Esophagus squamous epithelium (tissue), 4 donors: ENCODE results near the gene TAF4.

ENCODE experiments used
- POLR2A ChIP-seq, 4 donors: fragments of 450-650 bp; IDR thresholded peaks; one replicate each; pipeline ENCODE4 v1.6.1; 2017; ENCODE audit warnings: antibody characterized with exemption in 4 of 4, mild to moderate bottlenecking in 4 of 4, moderate library complexity in 3 of 4
- TF ChIP-seq, protein P1 (sequence below), 6 experiments: fragments of 450-650 bp in 4 of 6; fragments of 200-600 bp in 2 of 6; sonication (generic) in 2 of 6; IDR thresholded peaks; one replicate each; pipeline ENCODE4 v1.5.1; 2016 to 2019; ENCODE audit warnings: antibody characterized with exemption in 6 of 6, mild to moderate bottlenecking in 4 of 6, moderate library complexity in 4 of 6

DNA sequence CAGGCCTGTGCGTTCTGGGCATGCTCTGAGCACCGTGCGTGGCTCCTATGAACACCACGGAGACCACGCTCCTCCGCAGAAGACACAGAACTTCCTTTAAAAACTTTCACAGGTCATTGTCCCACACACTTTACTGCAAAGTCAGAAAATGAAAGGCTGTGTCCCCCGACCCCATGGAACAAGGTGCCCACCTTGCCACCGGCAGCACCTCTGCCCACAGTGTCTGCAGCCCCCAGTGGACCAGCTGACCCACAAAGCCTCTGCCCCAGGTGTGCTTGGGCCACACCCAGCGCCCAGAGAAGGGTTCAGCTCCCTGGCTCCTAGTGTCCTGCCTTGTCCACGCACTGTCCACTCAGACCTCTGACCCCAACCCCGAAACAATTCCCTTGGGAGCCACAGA lies 8.7 kb downstream of the TAF4 start:
- TF ChIP-seq, protein P1, sequence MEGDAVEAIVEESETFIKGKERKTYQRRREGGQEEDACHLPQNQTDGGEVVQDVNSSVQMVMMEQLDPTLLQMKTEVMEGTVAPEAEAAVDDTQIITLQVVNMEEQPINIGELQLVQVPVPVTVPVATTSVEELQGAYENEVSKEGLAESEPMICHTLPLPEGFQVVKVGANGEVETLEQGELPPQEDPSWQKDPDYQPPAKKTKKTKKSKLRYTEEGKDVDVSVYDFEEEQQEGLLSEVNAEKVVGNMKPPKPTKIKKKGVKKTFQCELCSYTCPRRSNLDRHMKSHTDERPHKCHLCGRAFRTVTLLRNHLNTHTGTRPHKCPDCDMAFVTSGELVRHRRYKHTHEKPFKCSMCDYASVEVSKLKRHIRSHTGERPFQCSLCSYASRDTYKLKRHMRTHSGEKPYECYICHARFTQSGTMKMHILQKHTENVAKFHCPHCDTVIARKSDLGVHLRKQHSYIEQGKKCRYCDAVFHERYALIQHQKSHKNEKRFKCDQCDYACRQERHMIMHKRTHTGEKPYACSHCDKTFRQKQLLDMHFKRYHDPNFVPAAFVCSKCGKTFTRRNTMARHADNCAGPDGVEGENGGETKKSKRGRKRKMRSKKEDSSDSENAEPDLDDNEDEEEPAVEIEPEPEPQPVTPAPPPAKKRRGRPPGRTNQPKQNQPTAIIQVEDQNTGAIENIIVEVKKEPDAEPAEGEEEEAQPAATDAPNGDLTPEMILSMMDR (IDR thresholded peaks at IDR 0.05) = no peak
- TF ChIP-seq POLR2A (IDR thresholded peaks at IDR 0.05) = no peak
